GM19438 (cell line): ENCODE results near the gene KRTAP5-11.
"Not testable (repeated sequence)": the region's sequence is repeated elsewhere in the genome, so short reads cannot be mapped to it uniquely, and the experiment has no call there.

ENCODE experiments used
- ATAC-seq: cut with Tn5 transposase; IDR thresholded peaks from one replicate; pipeline ENCODE4 v1.9.1; 2021; ENCODE audit warnings: low read depth; ENCODE audit not compliant: unreplicated experiment

KRTAP5-11 gene

GRCh38 chr11:71558996-71559395 lies 23.7 kb downstream of the KRTAP5-11 start:
- ATAC-seq: no peak

GRCh38 chr11:71557257-71557656 lies 25.4 kb downstream of the KRTAP5-11 start:
- ATAC-seq: no peak

GRCh38 chr11:71556018-71556417 lies 26.7 kb downstream of the KRTAP5-11 start:
- no peak for ATAC-seq

GRCh38 chr11:71555508-71555907 lies 27.2 kb downstream of the KRTAP5-11 start:
- no peak for ATAC-seq

GRCh38 chr11:71554996-71555395 lies 27.7 kb downstream of the KRTAP5-11 start:
- ATAC-seq: no peak

GRCh38 chr11:71551711-71552110 lies 31.0 kb downstream of the KRTAP5-11 start:
- no peak for ATAC-seq

GRCh38 chr11:71548716-71549151 lies 33.9 kb downstream of the KRTAP5-11 start:
- no peak for ATAC-seq

- ATAC-seq: no peak
Measured at GRCh38 chr11:71548120-71548519, 34.6 kb downstream of the KRTAP5-11 start, which contains the start of gene KRTAP5-9. KRTAP5-9 (plus strand) TSS chr11:71548420; CDS start chr11:71548658, 238 bp downstream.

GRCh38 chr11:71545405-71545966 lies 37.2 kb downstream of the KRTAP5-11 start:
- ATAC-seq: no peak

GRCh38 chr11:71544525-71545214 lies 38.0 kb downstream of the KRTAP5-11 start:
- no peak for ATAC-seq

GRCh38 chr11:71543866-71544265 lies 38.8 kb downstream of the KRTAP5-11 start:
- no peak for ATAC-seq

- no peak for ATAC-seq
Measured at GRCh38 chr11:71542879-71543777, 39.5 kb downstream of the KRTAP5-11 start.

GRCh38 chr11:71542382-71542781 lies 40.3 kb downstream of the KRTAP5-11 start:
- ATAC-seq: no peak

- not testable (repeated sequence) for ATAC-seq
Measured at GRCh38 chr11:71540521-71541304, 42.0 kb downstream of the KRTAP5-11 start.

GRCh38 chr11:71539971-71540370 lies 42.7 kb downstream of the KRTAP5-11 start:
- not testable (repeated sequence) for ATAC-seq

- no peak for ATAC-seq
Measured at GRCh38 chr11:71539017-71539416, 43.7 kb downstream of the KRTAP5-11 start.

GRCh38 chr11:71538666-71538990 lies 44.0 kb downstream of the KRTAP5-11 start:
- ATAC-seq: no peak

- ATAC-seq: not testable (repeated sequence)
Measured at GRCh38 chr11:71537977-71538665, 44.6 kb downstream of the KRTAP5-11 start, which contains the start of gene KRTAP5-8. KRTAP5-8 (plus strand) TSS chr11:71538025; CDS start chr11:71538056, 31 bp downstream.

- ATAC-seq: no peak
Measured at GRCh38 chr11:71537537-71537936, 45.1 kb downstream of the KRTAP5-11 start.

GRCh38 chr11:71535825-71536224 lies 46.9 kb downstream of the KRTAP5-11 start:
- no peak for ATAC-seq
